PFSK-1 (cell line): ENCODE measurements around the gene EIF4G1.

Experiments used
- FOXP2 ChIP-seq: optimal IDR thresholded peaks from 2 replicates; pipeline ENCODE3; 2011; ENCODE audit warnings: borderline replicate concordance, control low read depth, inconsistent platforms; ENCODE audit not compliant: insufficient read depth; ENCODE audit errors: extremely low read length, extremely low read depth
- POLR2AphosphoS5 ChIP-seq: IDR thresholded peaks from 2 replicates; pipeline ENCODE4 v1.6.1; 2012; ENCODE audit warnings: low read depth, mild to moderate bottlenecking, control low read depth, low read length, moderate library complexity
- SIN3A ChIP-seq: IDR thresholded peaks from 2 replicates; pipeline ENCODE4 v1.6.1; 2012; ENCODE audit warnings: mild to moderate bottlenecking, low read length, moderate library complexity, borderline replicate concordance; ENCODE audit not compliant: insufficient read depth
- TAF1 ChIP-seq: IDR thresholded peaks from 2 replicates; pipeline ENCODE4 v1.6.1; 2012; ENCODE audit warnings: low read length, control low read depth, borderline replicate concordance; ENCODE audit not compliant: insufficient read depth
- TF ChIP-seq, protein P1 (sequence below), 2 experiments: IDR thresholded peaks; 2 replicates each; pipeline versions ENCODE4 v1.6.1 to v1.8.0; 2011 to 2012; ENCODE audit warnings: low read depth in 2 of 2, low read length in 2 of 2, control low read depth in 1 of 2, inconsistent platforms in 1 of 2, mild to moderate bottlenecking in 1 of 2, moderate library complexity in 1 of 2; ENCODE audit not compliant: insufficient read depth in 1 of 2

GRCh38 chr3:184291738-184292445 lies 22.5 kb upstream of the EIF4G1 start:
- no peak for TF ChIP-seq POLR2AphosphoS5
- TF ChIP-seq TAF1, result no peak
- TF ChIP-seq, protein P1, sequence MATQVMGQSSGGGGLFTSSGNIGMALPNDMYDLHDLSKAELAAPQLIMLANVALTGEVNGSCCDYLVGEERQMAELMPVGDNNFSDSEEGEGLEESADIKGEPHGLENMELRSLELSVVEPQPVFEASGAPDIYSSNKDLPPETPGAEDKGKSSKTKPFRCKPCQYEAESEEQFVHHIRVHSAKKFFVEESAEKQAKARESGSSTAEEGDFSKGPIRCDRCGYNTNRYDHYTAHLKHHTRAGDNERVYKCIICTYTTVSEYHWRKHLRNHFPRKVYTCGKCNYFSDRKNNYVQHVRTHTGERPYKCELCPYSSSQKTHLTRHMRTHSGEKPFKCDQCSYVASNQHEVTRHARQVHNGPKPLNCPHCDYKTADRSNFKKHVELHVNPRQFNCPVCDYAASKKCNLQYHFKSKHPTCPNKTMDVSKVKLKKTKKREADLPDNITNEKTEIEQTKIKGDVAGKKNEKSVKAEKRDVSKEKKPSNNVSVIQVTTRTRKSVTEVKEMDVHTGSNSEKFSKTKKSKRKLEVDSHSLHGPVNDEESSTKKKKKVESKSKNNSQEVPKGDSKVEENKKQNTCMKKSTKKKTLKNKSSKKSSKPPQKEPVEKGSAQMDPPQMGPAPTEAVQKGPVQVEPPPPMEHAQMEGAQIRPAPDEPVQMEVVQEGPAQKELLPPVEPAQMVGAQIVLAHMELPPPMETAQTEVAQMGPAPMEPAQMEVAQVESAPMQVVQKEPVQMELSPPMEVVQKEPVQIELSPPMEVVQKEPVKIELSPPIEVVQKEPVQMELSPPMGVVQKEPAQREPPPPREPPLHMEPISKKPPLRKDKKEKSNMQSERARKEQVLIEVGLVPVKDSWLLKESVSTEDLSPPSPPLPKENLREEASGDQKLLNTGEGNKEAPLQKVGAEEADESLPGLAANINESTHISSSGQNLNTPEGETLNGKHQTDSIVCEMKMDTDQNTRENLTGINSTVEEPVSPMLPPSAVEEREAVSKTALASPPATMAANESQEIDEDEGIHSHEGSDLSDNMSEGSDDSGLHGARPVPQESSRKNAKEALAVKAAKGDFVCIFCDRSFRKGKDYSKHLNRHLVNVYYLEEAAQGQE (IDR thresholded peaks at IDR 0.05; ENCODE audit: insufficient read depth in 1 of 2, low read depth in 2 of 2, low read length in 2 of 2), result no peak
- no peak for TF ChIP-seq SIN3A
- TF ChIP-seq FOXP2, result no peak
